GM08714 (cell line): ENCODE measurements around the gene BSX.
A peak's percentile ranks its signal among the peaks of the same experiment; 100 is the strongest.

Source experiments
- H3K4me3 ChIP-seq: fragments of 200-500 bp; sonication (Bioruptor generic); 2 replicates; pipeline ENCODE4 v1.5.1; 2014; ENCODE audit warnings: mild to moderate bottlenecking, low read length, inconsistent platforms
- ZNF274 ChIP-seq: IDR thresholded peaks from 2 replicates; pipeline ENCODE4 v1.6.1; 2012; ENCODE audit warnings: mild to moderate bottlenecking, low read depth, low read length

Gene BSX

GRCh38 chr11:122981388-122982264 lies at the start of gene BSX:
Gene BSX (minus strand): TSS chr11:122981834. CDS start chr11:122981671, 163 bp downstream.
- no peak for TF ChIP-seq ZNF274
- H3K4me3 ChIP-seq, result no peak within 1 kb of the TSS

DNA sequence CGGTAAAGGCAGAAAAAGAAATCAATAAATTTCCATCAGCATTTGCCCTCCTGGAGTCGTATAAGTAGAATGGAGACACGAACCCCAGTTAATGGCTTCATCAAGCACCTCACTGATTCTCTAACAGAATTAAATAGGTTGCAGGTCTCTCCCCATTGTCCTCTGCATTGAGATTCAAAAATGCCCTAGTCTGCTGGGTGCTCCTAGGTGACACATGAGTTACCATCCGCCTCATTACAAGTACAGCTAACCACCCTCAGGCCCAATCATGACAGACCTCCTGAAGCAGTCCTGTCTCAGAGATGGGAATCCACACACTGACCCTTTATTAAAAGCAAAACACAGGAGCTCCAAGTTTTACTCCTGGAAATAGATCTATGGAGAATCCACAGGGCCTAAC lies 48.9 kb upstream of the BSX start:
- no peak for TF ChIP-seq ZNF274
- H3K4me3 ChIP-seq, result no peak overlapping the region

- no peak for TF ChIP-seq ZNF274
- H3K4me3 ChIP-seq, result no peak overlapping the region
Observed at GRCh38 chr11:123020968-123021367, 39.3 kb upstream of the BSX start.

DNA sequence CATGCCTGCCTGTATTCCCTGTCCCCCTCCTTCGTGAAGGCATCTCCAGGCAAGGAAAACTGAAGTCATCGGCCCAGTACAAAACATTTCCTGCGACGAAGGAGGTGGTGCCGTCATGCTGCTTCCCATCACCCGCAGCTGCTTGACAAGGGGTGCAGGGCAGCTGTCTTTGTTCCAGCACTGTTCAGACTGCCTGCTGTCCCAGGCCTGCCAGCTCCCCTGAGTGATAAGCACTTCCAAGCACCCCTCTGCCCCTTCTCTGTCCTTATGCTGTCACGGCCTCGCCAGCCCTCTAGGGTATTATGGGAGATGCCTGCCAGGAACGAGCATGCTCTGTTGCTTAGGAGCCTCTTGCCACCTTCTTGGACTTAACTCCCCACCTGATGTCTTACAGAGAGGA lies 37.1 kb upstream of the BSX start:
- no peak for TF ChIP-seq ZNF274
- no peak overlapping the region for H3K4me3 ChIP-seq

GRCh38 chr11:123011510-123011909 lies 29.9 kb upstream of the BSX start:
- no peak for TF ChIP-seq ZNF274
- H3K4me3 ChIP-seq, result no peak overlapping the region

GRCh38 chr11:123006860-123007542 lies 25.4 kb upstream of the BSX start:
- H3K4me3 ChIP-seq, result no peak overlapping the region

GRCh38 chr11:123000721-123001120 lies 19.1 kb upstream of the BSX start:
- no peak overlapping the region for H3K4me3 ChIP-seq
- TF ChIP-seq ZNF274, result no peak

More at GRCh38 chr11:123006860-123007542, 25.4 kb upstream of the BSX start:
- TF ChIP-seq ZNF274, result no peak

- TF ChIP-seq ZNF274, result no peak
- H3K4me3 ChIP-seq, result no peak overlapping the region
Observed at GRCh38 chr11:122998727-122999366, 17.2 kb upstream of the BSX start.

GRCh38 chr11:122995526-122995925 lies 13.9 kb upstream of the BSX start:
- H3K4me3 ChIP-seq, result no peak overlapping the region
- TF ChIP-seq ZNF274, result no peak

GRCh38 chr11:122984186-122985011 lies 2.8 kb upstream of the BSX start:
- TF ChIP-seq ZNF274, result no peak
- H3K4me3 ChIP-seq, result peak overlapping the region; percentile 54; the same call in 1 of the 2 replicates

- no peak for TF ChIP-seq ZNF274
- peak overlapping the region; percentile 54; the same call in 1 of the 2 replicates for H3K4me3 ChIP-seq
Observed at GRCh38 chr11:122983438-122984185, 2.0 kb upstream of the BSX start.

DNA sequence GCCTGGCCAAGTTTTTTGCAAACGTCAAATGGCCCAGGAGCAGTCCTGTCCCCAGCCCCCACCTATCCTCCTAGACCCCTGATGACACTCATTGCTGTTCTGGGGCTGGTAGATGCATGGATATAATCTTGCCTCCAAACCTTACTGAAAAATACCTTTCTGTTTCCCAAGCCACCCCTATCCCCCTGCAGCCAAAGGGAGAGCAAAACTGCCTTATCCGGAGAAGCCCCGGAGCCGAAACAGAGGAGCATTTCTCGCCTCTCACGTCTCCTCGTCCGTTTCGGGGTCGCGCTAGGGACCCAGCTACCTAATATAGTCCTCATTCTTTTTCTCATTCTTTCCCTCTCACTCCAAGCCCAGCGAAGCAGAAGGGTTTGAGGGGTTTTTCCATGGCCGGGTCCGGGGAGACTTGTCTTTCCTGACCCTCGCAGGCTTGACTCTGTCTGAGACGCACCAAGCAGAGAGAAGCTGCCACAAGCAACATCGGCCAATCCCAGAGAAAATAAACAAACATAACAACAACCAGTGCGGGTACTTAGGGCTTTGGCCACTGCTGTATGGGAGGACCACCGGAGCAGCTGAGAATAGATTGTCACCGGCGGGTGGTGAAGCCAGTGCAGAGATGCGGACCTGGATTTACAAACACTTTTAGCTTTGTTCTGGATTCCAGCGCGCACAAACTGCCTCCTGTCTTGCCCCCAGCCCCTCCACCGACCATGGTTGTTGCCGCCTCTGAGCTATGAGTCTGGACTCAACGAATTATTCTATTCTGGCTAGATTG lies 1.6 kb downstream of the BSX start:
- TF ChIP-seq ZNF274, result no peak
- H3K4me3 ChIP-seq, result no peak overlapping the region
